HG03439 (cell line): ENCODE data around the gene PRR5.

ENCODE experiments used
- ATAC-seq: cut with Tn5 transposase; IDR thresholded peaks from one replicate; pipeline ENCODE4 v1.9.1; 2021; ENCODE audit warnings: mild to moderate bottlenecking, moderate library complexity; ENCODE audit not compliant: unreplicated experiment

The PRR5 gene

DNA sequence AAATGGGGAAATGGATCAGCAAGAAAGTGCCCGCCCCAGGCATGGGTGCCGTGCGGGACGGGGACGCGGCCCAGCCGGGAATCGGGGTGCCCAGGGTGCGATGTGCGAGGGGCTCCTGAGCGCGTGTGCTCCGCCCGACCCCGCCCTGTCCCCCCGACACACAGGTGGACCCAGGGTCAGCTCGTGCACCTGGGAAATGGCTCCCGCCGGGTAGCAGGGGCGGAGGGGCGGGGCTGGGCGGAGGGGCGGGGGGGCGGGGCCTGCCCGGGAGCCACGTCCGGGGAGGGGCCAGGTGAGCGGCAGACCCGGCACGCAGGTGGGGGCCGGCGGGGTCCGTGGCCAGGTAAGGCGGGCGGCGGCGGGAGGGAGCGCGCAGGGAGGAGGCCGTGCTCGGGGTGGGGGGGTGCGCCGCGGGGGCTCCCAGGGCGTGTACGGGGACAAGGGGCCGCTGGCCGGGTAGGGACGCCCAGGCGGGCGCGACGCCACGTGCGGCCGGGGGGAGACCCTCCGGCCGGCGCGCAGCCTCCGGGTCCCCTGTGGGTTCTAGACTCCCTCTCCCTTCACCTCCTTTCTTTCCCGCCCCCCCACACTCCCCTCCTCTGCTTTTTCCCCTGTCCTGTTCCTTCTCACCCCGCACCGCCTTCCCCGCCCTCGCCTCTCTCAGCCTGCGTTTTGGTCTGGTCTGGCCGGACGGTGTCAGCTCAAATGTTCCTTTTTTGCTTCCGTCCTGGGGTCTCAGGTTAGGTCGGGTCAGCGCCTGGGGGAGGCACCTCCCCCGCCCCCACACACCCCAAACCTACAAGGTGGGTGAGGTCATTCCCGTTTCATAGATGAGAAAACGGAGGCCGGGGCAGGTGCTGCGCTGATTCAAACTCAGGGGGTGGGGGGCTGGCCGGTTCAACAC, 50.5 kb downstream of the PRR5 start, which contains the start of gene ARHGAP8:
TSS of gene ARHGAP8 (plus strand) at position 291 of the 904 bp plus-strand sequence. CDS start 33,953 bp downstream, outside the sequence.
- ATAC-seq = no peak

DNA sequence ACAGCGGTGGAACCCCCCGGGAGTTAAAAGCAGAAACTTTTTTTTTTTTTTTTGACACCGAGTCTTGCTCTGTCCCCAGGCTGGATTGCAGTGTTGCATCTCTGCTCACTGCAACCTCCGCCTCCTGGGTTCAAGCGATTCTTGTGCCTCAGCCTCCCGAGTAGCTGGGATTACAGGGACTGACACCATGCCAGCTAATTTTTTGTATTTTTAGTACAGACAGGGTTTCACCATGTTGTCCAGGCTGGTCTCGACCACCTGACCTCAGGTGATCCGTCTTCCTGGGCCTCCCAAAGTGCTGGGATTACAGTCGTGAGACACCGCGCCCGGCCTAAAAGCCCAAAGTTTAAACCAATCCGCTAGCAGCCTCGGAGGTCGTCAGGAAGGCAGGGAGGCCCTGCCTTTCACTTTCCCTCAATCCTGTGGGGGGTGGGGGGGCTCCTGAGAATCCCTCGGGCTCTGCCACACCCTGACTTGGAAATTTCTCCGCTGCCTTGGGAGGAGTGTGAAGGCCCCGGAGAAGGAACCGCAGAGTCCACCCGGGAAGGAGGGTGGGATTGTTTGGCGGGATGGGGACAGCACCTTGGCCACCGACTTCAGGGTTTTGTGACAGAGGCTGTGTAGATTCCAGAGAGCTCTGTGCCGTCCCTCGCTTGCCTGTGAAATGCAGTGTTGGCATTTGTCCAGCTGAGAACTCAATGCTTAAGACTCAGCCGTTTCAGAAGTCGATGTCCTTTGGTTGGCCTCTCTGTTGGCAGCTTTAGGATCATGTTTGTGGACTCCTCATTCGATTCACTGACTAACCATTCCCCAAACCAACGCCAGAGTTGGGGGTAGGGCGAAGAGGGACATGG, 51.4 kb downstream of the PRR5 start:
- no peak for ATAC-seq

DNA sequence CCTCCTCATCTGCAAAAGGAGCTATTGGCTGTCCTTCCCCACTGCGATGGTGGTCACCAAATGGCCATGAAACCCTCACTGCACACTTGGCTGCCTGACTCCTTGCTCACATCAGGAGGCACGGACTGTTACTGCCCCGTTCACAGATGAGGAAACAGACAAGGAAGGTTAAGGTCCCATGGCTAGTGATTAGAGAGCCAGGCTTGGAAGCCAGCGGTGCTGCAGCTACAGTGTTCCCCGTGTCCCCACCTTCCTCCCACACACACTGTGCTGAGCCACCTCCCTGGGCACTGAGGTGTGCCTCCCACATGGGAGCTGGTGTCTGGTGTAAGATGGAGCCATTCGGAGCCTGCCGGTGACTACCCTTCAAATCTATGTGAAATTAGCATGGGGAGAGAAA, 53.0 kb downstream of the PRR5 start:
- ATAC-seq = no peak

DNA sequence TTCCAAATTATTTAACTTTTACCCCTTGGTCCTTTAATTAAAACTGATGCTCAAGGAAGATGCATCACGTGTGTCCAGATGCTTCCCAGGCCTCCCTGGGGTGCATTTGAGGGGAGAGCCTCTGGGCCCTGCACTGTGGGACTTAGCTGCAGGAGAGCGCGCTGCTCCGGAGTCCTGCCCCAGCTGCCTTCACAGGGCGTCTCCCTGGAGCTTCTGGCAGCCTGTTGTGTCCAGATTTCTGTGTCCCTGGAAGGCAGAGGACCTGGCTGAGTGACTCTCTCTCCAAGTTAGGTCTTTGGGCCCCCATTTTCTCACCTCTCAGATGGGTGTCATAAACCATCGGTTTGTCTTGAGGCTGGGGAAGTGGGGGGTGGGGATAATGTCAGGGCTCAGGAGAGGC, 53.4 kb downstream of the PRR5 start:
- ATAC-seq = no peak

DNA sequence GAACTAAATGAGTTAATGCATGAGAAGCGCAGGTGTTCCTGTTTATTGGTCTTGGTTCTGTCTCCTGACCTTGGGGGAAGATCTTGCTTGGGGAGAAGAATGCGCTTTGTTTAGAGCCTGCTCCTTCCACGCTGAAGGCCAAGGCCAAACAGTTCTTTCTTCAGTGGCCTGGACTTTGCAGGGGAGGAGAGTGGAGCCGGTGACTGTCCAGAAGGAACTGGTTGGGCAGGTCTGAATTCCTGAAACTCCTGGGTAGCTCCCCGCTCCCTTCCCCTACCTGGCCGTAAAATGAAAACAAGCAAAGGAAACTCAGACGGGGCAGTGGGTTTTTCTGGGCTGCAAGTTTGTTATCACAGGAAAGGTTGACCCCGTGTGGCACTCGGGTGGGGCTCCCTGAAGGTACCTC, 54.0 kb downstream of the PRR5 start:
- ATAC-seq = no peak

DNA sequence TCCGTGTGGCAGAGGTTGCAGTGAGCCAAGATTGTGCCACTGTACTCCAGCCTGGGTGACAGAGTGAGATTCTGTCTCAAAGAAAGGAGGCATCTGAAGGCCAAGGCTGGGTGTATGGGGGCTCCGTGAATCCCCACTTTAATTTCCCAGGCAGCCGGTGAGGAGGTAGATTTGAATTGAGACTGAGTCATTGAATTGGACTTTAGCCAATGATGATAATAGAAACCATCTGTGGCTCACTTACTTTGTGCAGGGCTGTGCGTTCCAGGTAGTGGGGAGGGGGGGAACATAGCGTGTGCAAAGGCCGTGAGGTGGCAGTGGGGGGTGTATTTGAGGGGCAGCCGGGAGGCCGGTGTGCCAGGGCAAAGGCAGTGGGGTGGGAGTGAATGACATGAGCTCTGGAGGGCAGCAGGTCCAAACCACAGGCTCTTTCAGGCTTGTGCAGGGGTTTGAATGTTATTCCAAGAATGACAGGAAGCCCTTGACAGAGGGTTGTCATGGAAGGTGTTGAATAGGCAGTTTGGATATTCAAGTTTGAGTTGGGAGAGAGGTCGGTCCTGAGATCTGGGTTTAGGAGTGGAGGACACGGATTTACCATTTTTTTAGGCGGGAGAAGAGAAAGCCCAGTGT, 56.5 kb downstream of the PRR5 start:
- ATAC-seq = no peak

DNA sequence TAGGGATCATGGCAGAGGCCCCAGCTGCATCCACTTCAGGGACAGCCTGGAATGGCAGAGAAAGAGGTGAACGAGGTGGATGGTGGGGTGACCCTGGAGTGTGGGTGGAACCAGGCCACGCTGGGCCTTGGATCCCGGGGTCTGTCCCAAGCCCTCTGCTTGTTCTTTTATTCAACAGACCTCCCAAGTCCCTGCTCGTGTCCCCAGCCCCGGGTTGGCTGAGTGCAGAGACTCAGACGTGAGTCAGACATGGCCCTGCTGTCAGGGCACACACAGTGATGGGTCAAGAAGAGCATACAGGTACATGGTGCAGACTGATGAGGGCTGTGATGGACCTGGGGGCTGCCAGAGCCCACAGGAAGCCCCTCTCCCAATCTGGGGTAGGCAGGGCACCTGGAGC, 57.0 kb downstream of the PRR5 start:
- no peak for ATAC-seq

DNA sequence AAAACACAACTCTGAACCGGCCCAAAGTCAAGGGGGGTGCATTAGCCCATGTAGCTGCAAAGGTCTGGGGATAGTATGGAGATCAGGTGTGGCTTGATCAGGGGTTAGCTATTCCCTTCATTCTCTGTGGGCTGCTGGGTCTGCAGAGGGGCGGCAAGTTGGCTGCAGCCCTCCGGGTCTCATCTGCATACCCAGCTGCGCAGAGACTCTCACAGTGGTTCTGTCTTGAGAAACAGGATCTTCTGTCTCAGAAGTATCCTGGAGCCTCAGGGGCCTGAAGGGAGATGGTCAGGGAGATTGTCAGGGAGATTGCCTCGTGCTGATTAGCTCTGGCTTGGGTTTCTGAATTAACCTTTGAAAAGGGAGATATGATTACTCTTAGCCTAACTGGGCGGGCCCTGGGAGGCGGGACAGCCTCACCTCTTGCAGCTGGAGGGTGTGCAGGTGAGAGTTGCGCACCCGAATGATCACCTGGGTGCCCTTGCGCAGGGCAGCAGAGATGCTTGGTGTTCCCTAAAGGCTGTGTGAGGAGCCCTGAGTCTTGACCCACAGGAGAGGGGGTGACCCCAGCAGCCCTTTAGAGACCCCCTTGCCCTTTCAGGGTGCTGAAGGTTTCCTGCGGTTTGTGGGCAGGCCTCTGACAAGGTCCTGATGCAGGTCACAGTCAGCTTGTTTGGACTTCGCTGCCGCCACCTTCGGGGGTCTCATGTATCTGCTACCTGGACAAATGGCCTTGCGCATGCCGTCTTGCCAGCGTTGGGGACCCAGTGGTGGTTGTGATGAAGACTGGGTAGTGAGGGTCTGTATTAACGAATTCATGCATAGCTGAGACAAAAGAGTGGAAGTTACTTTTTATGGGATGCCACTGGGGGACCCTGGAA, 57.7 kb downstream of the PRR5 start:
- ATAC-seq = no peak

DNA sequence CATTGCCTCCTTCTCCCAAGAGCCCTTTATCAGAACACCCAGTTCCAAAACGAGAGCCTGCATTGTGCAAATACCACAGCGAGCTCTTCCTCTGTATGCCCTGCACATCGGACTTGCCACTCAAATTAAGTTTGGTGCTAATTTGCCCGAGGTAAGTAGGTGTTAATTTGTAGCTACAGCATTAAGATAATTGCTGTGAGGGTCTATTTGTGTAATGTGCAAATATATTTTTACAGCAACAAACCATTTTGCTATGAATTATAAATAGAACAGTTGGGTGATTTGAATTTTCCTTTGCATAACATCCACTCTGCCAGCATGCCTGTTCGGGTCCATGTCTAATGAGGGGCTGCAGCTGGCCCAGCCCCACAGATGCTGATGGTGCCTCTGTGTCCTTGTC, 58.5 kb downstream of the PRR5 start:
- ATAC-seq = no peak

DNA sequence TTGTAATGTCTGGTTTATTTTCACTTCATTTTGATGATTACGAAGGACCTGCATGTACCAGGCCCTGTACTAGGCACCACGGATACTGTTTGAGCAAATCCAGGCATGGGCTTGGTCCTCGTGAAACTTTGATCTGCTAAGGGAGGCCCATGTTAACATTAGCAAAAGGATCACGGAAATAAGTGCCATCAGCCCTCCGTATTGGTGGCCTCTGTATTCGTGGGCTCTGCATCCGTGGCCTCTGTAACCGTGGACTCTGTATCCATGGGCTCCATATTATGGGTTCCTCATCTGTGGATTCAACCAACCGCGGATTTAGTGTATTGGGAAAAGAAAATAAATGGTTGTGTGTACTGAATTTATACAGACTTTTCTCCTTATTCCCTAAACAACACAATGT, 59.0 kb downstream of the PRR5 start:
- ATAC-seq = no peak

DNA sequence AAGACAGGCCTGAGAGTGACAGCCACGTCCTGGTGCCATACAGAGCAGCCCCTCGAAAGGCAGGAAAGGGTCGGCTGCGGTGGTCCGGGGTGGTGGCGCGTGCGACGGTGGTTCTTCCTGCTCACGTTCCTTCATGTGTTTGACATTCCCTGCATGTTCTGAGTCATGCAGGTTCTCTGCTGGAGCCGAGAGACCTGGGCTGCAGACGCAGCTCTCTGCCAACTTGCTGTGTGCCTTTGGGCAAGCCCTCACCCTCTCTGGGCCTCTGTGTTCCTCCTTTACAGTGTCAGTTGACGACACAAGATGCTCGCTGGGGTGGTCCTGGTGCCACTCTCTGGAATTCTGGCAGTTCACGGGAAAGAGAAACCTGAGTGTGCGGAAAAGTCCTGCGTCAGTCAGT, 62.4 kb downstream of the PRR5 start:
- no peak for ATAC-seq

DNA sequence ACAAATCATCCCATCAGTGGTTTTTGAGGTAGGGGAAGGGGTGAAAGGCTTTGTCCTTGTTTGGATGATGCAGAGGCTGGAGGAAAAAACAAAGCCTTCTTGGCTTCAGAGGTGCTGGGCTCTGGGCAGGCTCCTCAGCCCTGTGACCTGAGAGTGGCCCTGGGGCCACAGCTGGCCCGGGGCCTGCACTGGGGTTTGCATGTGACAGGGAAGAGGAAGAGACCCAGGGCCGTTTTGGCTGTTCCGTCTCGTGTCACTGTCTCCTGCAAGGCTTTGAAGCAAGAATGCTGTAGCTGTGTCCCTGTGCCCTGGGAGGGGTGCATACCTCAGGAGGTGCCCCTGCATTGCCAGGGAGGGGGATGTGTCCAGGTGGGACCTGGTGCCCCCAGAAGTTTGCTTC, 63.0 kb downstream of the PRR5 start:
- ATAC-seq = no peak

DNA sequence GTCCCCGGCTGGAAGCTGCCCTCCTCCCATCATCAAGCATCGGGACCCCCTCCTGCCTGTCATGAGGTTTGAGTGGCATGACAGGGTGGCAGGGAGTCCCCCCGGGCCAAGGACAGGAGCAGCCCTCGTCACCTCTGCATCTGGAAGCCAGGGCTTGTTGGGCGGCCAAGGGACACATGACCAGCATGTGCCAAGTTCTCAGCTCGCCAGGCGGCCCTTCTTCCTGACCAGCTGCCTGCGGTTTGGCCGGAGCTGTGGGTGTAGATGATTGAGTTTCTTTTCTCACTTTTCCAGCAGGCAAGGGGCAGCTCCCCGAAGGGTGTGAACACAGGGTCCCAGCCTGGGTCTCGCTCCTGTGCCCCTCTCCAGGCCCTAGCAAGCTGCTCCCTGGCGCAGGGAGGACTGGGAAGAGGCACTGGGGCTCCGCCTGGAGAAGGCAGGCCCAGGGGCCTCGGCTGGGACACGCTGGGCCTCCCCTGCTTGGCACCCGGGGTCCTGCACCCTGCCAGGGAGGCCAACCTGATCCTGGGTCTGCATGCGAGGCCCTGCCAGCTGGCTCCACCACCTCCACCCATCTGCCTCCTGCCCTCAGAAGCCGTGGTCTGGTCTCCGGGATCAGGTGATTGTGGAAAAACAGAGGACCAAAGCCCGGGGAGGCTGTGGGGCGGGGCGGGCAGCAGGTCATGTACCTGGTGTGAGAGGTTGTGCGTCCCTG, 63.7 kb downstream of the PRR5 start:
- ATAC-seq = no peak

DNA sequence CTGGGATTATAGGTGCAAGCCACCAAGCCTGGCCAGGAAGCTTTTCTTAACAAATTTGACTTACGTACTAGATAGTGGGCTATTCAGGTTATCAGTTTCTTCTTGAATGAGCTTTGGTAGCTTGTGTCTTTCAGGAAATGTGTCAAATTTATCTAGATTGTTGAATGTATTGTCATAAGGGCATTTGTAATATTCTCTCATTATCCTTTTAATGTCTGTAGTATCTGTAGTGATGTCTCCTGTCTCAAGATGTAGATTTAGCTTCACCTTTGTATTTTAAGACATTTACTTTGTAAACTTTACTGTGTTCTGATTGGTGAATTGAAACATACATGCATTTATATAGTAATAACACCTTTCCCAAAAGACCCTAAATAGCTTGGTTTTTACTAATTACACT, 71.1 kb downstream of the PRR5 start:
- ATAC-seq = no peak

DNA sequence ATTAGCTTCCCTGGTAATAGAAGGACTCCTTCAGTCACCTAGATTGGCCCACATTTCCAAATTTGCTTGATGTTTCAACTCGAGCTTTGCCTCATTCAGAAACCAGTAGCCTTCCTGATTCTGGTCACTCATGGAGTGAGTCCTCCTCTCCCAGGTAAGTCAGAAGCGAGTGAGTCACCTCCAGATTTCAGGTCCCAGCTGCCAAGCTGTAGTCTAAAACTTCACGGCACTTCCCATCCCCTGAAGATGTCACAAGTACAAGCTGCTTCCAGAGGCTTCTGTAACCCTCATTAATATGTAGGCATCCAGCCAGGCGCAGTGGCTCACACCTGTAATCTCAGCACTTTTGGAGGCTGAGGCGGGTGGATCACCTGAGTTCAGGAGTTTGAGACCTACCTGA, 73.9 kb downstream of the PRR5 start:
- ATAC-seq = no peak

DNA sequence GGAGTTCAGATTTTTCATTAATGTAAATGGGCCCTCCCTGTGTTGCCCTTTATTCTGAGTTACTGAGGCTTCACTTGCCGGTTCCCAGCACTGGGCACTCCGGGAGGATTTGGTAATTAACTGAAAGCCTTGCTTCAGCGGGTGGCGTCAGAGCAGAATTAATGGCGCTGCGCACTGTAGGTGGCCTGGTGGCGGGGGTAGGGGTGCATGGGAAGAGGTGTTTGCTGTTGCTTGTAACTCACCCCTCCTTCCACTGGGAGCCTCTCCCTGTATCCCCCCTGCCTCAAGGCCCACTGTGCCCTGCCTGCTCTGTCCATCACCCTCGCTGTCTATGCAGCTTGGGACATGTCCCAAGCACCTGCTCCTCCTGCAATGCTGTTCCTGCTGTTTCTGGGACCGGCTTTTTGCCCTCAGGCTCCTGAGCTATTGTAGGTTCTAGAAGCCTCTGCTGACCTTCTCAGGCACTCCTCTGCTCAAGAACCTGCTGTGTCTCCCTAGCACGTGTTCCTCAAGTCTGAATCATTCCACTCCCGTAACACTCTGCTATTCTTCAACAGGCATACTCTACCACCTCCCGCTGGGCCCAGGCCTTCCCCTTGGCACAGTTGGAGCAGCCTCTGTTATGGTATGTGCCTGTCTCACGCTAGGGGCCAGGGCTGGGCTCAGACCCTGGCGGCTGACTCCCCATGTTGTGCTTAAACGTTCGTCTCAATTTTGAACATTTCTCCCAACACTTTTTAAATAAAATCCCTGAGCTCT, 74.8 kb downstream of the PRR5 start:
- no peak for ATAC-seq

DNA sequence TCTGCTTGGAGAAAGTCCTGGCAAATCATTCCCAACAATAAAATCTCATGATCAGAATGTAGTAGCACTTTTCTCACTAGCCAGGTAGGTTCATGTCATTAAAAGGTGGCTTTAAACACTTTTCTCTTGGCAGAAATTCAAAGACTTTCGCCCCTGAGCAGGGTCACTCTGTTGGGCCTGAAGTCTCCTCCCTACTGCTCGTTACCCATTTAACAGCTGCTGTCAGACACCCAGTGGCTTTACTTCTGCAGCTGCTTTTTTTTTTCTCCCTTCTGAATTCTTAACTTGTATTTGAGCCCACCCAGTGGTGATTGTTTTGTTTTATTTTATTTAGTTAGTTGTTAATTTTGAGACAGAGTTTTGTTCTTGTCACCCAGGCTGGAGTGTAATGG, 75.4 kb downstream of the PRR5 start:
- no peak for ATAC-seq

DNA sequence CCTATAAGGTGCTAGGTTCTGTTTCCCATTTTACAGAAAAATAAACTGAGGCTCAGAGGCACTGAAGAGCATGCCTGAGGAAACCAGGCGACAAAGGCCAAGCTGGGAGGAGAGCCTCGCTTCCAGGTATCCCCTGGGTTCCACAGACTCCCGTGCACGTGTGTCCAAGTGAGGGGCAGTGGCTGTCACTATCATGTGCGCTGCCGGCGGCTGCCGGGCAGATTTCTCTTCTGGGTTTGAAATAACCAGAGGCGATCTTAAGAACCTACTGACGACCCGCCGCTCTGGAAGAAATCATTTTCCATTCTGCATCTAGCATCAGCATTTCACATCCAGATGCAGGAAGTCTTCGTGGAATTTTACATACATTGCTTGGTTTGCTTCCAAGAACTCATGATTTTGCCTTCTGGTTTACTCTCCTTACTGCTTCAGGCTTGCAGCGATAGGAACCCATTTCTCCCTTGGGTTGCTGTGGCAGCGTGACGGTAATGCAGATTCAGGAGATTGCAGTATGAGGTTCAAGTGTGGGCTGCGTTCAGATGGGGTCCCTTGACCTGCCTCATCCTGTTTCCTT, 79.0 kb downstream of the PRR5 start:
- ATAC-seq = no peak
